Measurements from ENCODE around the gene PDE4D.

GRCh38 chr5:59187857-59188256 is 705.7 kb downstream of the PDE4D start:
- TF ChIP-seq CTCF (IDR thresholded peaks at IDR 0.05) (no peak), POLR2A (IDR thresholded peaks at IDR 0.05) (no peak)
